H9 (cell line): ENCODE results near the gene TGFBR1. TPM values are rescaled to one million over a fixed set of nuclear protein-coding genes. Genes with fewer than 3 reads are reported as not detected.

Experiments used
- DNase-seq: peaks from one replicate; pipeline ENCODE4 v3.0.0-alpha.2; 2017
- H2AFZ ChIP-seq: one replicate; pipeline ENCODE4 v1.6.1; 2013; ENCODE audit warnings: mild to moderate bottlenecking, low read length, control low read depth, moderate library complexity
- H2AK5ac ChIP-seq: 2 replicates; pipeline ENCODE4 v1.6.1; 2013; ENCODE audit warnings: low read length, control low read depth, mixed read lengths; ENCODE audit not compliant: insufficient read length
- H2BK120ac ChIP-seq: one replicate; pipeline ENCODE4 v1.6.1; 2013; ENCODE audit warnings: low read depth, mild to moderate bottlenecking, low read length, control low read depth, inconsistent platforms; ENCODE audit not compliant: poor library complexity, severe bottlenecking
- H2BK12ac ChIP-seq: 2 replicates; pipeline ENCODE4 v1.6.1; 2013; ENCODE audit warnings: low read length, control low read depth, mixed read lengths, low read depth; ENCODE audit not compliant: insufficient read length
- H2BK15ac ChIP-seq: 2 replicates; pipeline ENCODE4 v1.6.1; 2013; ENCODE audit warnings: low read depth, low read length, control low read depth
- H2BK20ac ChIP-seq: one replicate; pipeline ENCODE4 v1.6.1; 2013; ENCODE audit warnings: low read depth, mild to moderate bottlenecking, low read length, control low read depth, inconsistent platforms; ENCODE audit not compliant: poor library complexity, severe bottlenecking
- H2BK5ac ChIP-seq: 2 replicates; pipeline ENCODE4 v1.6.1; 2013; ENCODE audit warnings: low read length, control low read depth, mixed read lengths; ENCODE audit not compliant: insufficient read length
- H3K14ac ChIP-seq: 2 replicates; pipeline ENCODE4 v1.6.1; 2013; ENCODE audit warnings: low read length, control low read depth; ENCODE audit not compliant: insufficient read depth
- H3K18ac ChIP-seq: 2 replicates; pipeline ENCODE4 v1.6.1; 2013; ENCODE audit warnings: low read depth, mild to moderate bottlenecking, mixed read lengths, low read length, control low read depth; ENCODE audit not compliant: insufficient read length
- H3K23ac ChIP-seq: 2 replicates; pipeline ENCODE4 v1.6.1; 2013; ENCODE audit warnings: low read length, control low read depth, mixed read lengths, low read depth; ENCODE audit not compliant: insufficient read length
- H3K23me2 ChIP-seq: 2 replicates; pipeline ENCODE4 v1.6.1; 2013; ENCODE audit warnings: low read depth, mild to moderate bottlenecking, mixed read lengths, low read length, control low read depth; ENCODE audit not compliant: insufficient read length, poor library complexity, severe bottlenecking
- H3K27ac ChIP-seq: 2 replicates; pipeline ENCODE4 v1.5.1; 2013; ENCODE audit warnings: low read length, control low read depth, mixed read lengths, low read depth; ENCODE audit not compliant: insufficient read length
- H3K27me3 ChIP-seq: 2 replicates; pipeline ENCODE4 v1.6.1; 2013; ENCODE audit warnings: low read length, control low read depth, inconsistent platforms; ENCODE audit not compliant: insufficient read depth
- H3K4ac ChIP-seq: 2 replicates; pipeline ENCODE4 v1.6.1; 2013; ENCODE audit warnings: low read depth, mild to moderate bottlenecking, control low read depth, inconsistent platforms, low read length, moderate library complexity
- H3K4me1 ChIP-seq: 2 replicates; pipeline ENCODE4 v1.6.1; 2013; ENCODE audit warnings: low read length, control low read depth, inconsistent platforms; ENCODE audit not compliant: insufficient read depth
- H3K4me2 ChIP-seq: 2 replicates; pipeline ENCODE4 v1.6.1; 2013; ENCODE audit warnings: low read length, control low read depth, mixed read lengths; ENCODE audit not compliant: insufficient read length, insufficient read depth
- H3K56ac ChIP-seq: 2 replicates; pipeline ENCODE4 v1.6.1; 2013; ENCODE audit warnings: low read depth, mild to moderate bottlenecking, mixed read lengths, low read length, control low read depth; ENCODE audit not compliant: insufficient read length
- H3K79me1 ChIP-seq: 2 replicates; pipeline ENCODE4 v1.6.1; 2013; ENCODE audit warnings: low read depth, mild to moderate bottlenecking, moderate library complexity, low read length, control low read depth, inconsistent platforms; ENCODE audit not compliant: insufficient read depth, poor library complexity, severe bottlenecking
- H3K79me2 ChIP-seq: 2 replicates; pipeline ENCODE4 v1.6.1; 2013; ENCODE audit warnings: low read length, control low read depth, inconsistent platforms; ENCODE audit not compliant: insufficient read depth
- H3K9ac ChIP-seq: 2 replicates; pipeline ENCODE4 v1.6.1; 2013; ENCODE audit warnings: low read length, control low read depth, mixed read lengths; ENCODE audit not compliant: insufficient read length; ENCODE audit errors: extremely low read depth
- H3K9me3 ChIP-seq: one replicate; pipeline ENCODE4 v1.6.1; 2013; ENCODE audit warnings: low read depth, low read length, inconsistent platforms; ENCODE audit not compliant: control insufficient read depth
- H3T11ph ChIP-seq: one replicate; pipeline ENCODE4 v1.6.1; 2013; ENCODE audit warnings: mild to moderate bottlenecking, low read length, control low read depth, inconsistent platforms
- H4K20me1 ChIP-seq: one replicate; pipeline ENCODE4 v1.6.1; 2013; ENCODE audit not compliant: control insufficient read depth, insufficient read length, insufficient read depth
- H4K5ac ChIP-seq: 2 replicates; pipeline ENCODE4 v1.6.1; 2013; ENCODE audit warnings: low read depth, mild to moderate bottlenecking, mixed read lengths, low read length, control low read depth; ENCODE audit not compliant: insufficient read length
- H4K8ac ChIP-seq: replicated peaks from 2 replicates; pipeline ENCODE4 v1.6.1; 2013; ENCODE audit warnings: low read length, control low read depth, mixed read lengths, low read depth; ENCODE audit not compliant: insufficient read length
- H4K91ac ChIP-seq: 2 replicates; pipeline ENCODE4 v1.6.1; 2013; ENCODE audit warnings: low read depth, mild to moderate bottlenecking, moderate library complexity, mixed read lengths, low read length, control low read depth; ENCODE audit not compliant: insufficient read length
- H3K27ac Mint-ChIP-seq, 3 experiments: 2 replicates in 2 of 3; 3 replicates in 1 of 3; pipeline ENCODE4 v1.8.0; 2020 to 2021; ENCODE audit warnings: mixed read lengths in 3 of 3, mild to moderate bottlenecking in 1 of 3, moderate library complexity in 1 of 3
- H3K27me3 Mint-ChIP-seq: 2 replicates; pipeline ENCODE4 v1.8.0; 2021; ENCODE audit warnings: low read depth, mild to moderate bottlenecking, moderate library complexity, mixed read lengths
- H3K36me3 Mint-ChIP-seq, 3 experiments: 2 replicates in 2 of 3; 3 replicates in 1 of 3; pipeline ENCODE4 v1.8.0; 2020 to 2021; ENCODE audit warnings: low read depth in 3 of 3, mixed read lengths in 3 of 3; ENCODE audit not compliant: insufficient read depth in 1 of 3
- H3K4me1 Mint-ChIP-seq, 2 experiments: 2 replicates each; pipeline ENCODE4 v1.8.0; 2020; ENCODE audit warnings: mixed read lengths in 2 of 2
- H3K4me3 Mint-ChIP-seq, 2 experiments: 2 replicates in 1 of 2; 3 replicates in 1 of 2; pipeline ENCODE4 v1.8.0; 2020 to 2021; ENCODE audit warnings: mild to moderate bottlenecking in 2 of 2, mixed read lengths in 2 of 2, moderate library complexity in 1 of 2
- H3K9me3 Mint-ChIP-seq, 2 experiments: 2 replicates in 1 of 2; 3 replicates in 1 of 2; pipeline ENCODE4 v1.8.0; 2020; ENCODE audit warnings: mild to moderate bottlenecking in 2 of 2, mixed read lengths in 2 of 2, moderate library complexity in 1 of 2
- CTCF ChIP-seq: fragments of 200-600 bp; sonication (generic); conservative IDR thresholded peaks from 3 replicates; pipeline ENCODE4 v1.8.0; 2021; ENCODE audit warnings: antibody characterized with exemption, mild to moderate bottlenecking
- WGBS: extraction: QIAGEN DNeasy Blood & Tissue Kit; methylation state at CpG from one replicate; pipeline ENCODE4 v1.1.7; 2013; ENCODE audit warnings: missing lambda C conversion rate, low lambda C conversion rate, mixed read lengths; ENCODE audit not compliant: insufficient read length; ENCODE audit errors: extremely low coverage; 5-methylcytosine and 5-hydroxymethylcytosine counted together
- total RNA-seq: library from RNA; stranded (reverse); gene quantifications from 2 replicates; pipeline ENCODE4 v1.2.1, GENCODE V29; 2021

The TGFBR1 gene
- total RNA-seq, 1 experiment from 2014 or later = 59.3 TPM

DNA sequence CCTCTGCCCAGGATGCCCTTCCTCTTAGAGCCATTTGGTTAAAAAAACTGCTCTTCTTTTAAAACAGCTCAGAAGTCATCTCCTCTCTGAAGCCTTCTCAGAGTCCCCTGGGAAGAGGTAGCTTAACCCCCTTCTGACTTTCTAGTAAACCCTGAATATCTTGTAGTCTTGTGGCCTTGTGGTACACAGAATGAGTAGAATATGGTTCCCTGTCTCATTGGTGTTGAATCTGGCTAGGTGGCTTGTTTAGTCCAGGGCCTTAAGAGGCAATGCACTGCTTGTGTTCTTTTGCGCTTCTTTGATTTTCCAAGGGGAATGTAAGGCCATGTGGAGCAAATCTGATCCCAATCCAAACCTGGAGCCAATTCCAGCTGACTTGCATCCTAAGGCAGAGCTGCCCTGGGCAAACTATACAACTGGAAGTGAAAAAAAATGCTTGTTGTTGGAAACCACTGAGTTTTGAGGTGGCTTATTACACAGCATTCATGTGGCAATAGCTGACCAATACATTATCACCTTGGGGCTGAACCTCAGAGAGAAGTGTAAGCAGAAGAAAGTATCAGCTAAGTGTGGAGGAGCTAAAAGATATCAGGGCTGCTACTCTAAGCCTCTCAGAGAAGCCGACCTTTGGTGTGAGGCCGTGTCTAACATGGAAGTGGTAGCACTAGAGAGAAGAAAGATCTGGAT, 85.8 kb downstream of the TGFBR1 start:
- Mint-ChIP-seq H3K4me1 (peaks cover 5 to 7% of the 10 kb centered on the region in 2 experiments), H3K4me3 (no peak overlapping the region), H3K27me3 (no peaks in the 10 kb centered on the region; the same call in 1 of the 2 replicates), H3K27ac (no peak overlapping the region; a peak in 1 of 7 replicates), H3K9me3 (peaks cover 0 to 2% of the 10 kb centered on the region in 2 experiments; a peak in 2 of 5 replicates), H3K36me3 (no peaks in the 10 kb centered on the region; a peak in 1 of 7 replicates)
- Histone ChIP-seq H3K79me1 (no peaks in the 10 kb centered on the region), H3K56ac (no peak overlapping the region), H2BK120ac (no peak overlapping the region), H3K4me2 (no peak overlapping the region), H4K5ac (no peak overlapping the region), H3T11ph (no peak overlapping the region), H2BK20ac (no peak overlapping the region), H2BK12ac (no peak overlapping the region), H2AFZ (no peak overlapping the region), H3K9ac (no peak overlapping the region), H2BK15ac (no peak overlapping the region), H4K20me1 (no peaks in the 10 kb centered on the region), H3K14ac (no peak overlapping the region), H3K9me3 (no peaks in the 10 kb centered on the region), H3K27me3 (no peaks in the 10 kb centered on the region; the same call in 1 of the 2 replicates), H3K4ac (no peak overlapping the region), H4K8ac (no peak overlapping the region), H2BK5ac (no peak overlapping the region), H2AK5ac (no peak overlapping the region), H3K27ac (no peak overlapping the region), H4K91ac (no peak overlapping the region), H3K79me2 (no peaks in the 10 kb centered on the region), H3K23me2 (no peaks in the 10 kb centered on the region), H3K23ac (no peak overlapping the region), H3K18ac (no peak overlapping the region), H3K4me1 (no peaks in the 10 kb centered on the region)
- no peak for TF ChIP-seq CTCF
- DNase-seq = no peak
- WGBS = no CpG with 5 or more reads among the region's 3 CpGs
